Keratinocyte (primary cell): Measurements from ENCODE around the gene MAMDC2.

ENCODE experiments used
- EZH2 ChIP-seq: IDR thresholded peaks from one replicate; pipeline ENCODE4 v1.6.1; 2012; ENCODE audit warnings: inconsistent platforms, mild to moderate bottlenecking, low read length, moderate library complexity
- TF ChIP-seq, protein P1 (sequence below), 3 experiments: IDR thresholded peaks in 1 of 3; conservative IDR thresholded peaks in 1 of 3; optimal IDR thresholded peaks in 1 of 3; 2 replicates in 2 of 3; 3 replicates in 1 of 3; pipeline versions ENCODE3 to v1.5.1; 2011; ENCODE audit warnings: low read length in 3 of 3, mild to moderate bottlenecking in 3 of 3, moderate library complexity in 2 of 3, control low read depth in 1 of 3, inconsistent platforms in 1 of 3; ENCODE audit not compliant: insufficient read depth in 2 of 3; ENCODE audit errors: extremely low read depth in 1 of 3

DNA sequence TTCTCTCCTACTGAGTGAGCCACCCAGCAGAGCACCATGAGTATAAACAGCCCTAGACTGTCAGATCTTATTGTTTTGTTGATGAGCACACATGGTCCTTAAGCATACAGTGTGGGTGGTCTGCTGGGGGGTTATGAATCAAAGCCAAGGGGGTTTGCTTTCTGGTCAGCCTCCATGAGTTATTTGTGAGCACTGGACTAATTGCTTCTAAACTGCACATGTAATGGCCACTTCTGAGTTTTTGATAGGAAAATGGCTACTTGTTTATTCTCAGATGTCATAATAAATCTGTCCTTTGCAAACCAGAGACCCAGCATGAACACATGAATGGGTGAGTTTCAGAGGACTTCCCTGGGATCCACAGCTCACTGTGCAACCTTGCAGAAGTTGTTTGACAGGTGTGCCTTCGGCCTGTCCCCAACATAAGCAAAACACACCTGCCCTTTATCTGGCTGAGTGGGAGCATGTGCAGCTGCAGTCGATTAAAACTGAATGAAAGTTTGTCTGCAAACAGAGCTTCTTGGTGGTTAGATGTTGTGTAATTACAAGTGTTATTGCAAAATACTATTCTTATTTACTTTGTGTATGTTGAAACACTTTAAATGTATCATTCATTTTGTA lies 35.9 kb downstream of the MAMDC2 start:
- TF ChIP-seq, protein P1, sequence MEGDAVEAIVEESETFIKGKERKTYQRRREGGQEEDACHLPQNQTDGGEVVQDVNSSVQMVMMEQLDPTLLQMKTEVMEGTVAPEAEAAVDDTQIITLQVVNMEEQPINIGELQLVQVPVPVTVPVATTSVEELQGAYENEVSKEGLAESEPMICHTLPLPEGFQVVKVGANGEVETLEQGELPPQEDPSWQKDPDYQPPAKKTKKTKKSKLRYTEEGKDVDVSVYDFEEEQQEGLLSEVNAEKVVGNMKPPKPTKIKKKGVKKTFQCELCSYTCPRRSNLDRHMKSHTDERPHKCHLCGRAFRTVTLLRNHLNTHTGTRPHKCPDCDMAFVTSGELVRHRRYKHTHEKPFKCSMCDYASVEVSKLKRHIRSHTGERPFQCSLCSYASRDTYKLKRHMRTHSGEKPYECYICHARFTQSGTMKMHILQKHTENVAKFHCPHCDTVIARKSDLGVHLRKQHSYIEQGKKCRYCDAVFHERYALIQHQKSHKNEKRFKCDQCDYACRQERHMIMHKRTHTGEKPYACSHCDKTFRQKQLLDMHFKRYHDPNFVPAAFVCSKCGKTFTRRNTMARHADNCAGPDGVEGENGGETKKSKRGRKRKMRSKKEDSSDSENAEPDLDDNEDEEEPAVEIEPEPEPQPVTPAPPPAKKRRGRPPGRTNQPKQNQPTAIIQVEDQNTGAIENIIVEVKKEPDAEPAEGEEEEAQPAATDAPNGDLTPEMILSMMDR (optimal IDR thresholded peaks at IDR 0.05 in 1 of 3, IDR thresholded peaks at IDR 0.05 in 1 of 3, conservative IDR thresholded peaks at IDR 0.05 in 1 of 3; ENCODE audit: extremely low read depth in 1 of 3, insufficient read depth in 2 of 3, low read length in 3 of 3) = no peak
- no peak for TF ChIP-seq EZH2
